ENCODE data around the gene CDKL5. TPM values are rescaled to one million over a fixed set of nuclear protein-coding genes. Genes with fewer than 3 reads are reported as not detected.
A peak's percentile ranks its signal among the peaks of the same experiment; 100 is the strongest.

The CDKL5 gene
- polyA plus RNA-seq, 3 donors from 2014 or later = 1.5 to 2.3 TPM; not detected in 1

- Mint-ChIP-seq H3K4me1 (no peaks in the 10 kb centered on the region), H3K36me3 (no peaks in the 10 kb centered on the region), H3K4me3 (no peak overlapping the region), H3K27me3 (ENCODE audit: low read depth in 3 of 3) (peaks cover 0 to 3% (median 2%) of the 10 kb centered on the region in 3 donors), H3K27ac (no peak overlapping the region), H3K9me3 (no peaks in the 10 kb centered on the region)
- no peak for DNase-seq
Measured at GRCh38 chrX:18650662-18651061, 225.3 kb downstream of the CDKL5 start.

GRCh38 chrX:18652636-18653035 lies 227.2 kb downstream of the CDKL5 start:
- Mint-ChIP-seq H3K4me1 (no peaks in the 10 kb centered on the region), H3K9me3 (no peaks in the 10 kb centered on the region), H3K4me3 (no peak overlapping the region), H3K27me3 (ENCODE audit: low read depth in 3 of 3) (no peaks in the 10 kb centered on the region), H3K36me3 (no peaks in the 10 kb centered on the region), H3K27ac (no peak overlapping the region)
- no peak for DNase-seq

GRCh38 chrX:18654875-18655836 lies 229.7 kb downstream of the CDKL5 start:
- Mint-ChIP-seq H3K4me3 (no peak overlapping the region), H3K36me3 (no peaks in the 10 kb centered on the region), H3K9me3 (no peaks in the 10 kb centered on the region), H3K27me3 (ENCODE audit: low read depth in 3 of 3) (peaks cover 0 to 4% (median 0%) of the 10 kb centered on the region in 3 donors), H3K4me1 (no peaks in the 10 kb centered on the region), H3K27ac (no peak overlapping the region)
- no peak for DNase-seq

GRCh38 chrX:18661273-18661672 lies 235.9 kb downstream of the CDKL5 start:
- DNase-seq = no peak
- H3K4me1 Mint-ChIP-seq = no peaks in the 10 kb centered on the region
- H3K27me3 Mint-ChIP-seq (ENCODE audit: low read depth in 3 of 3) = peaks cover 0 to 8% (median 3%) of the 10 kb centered on the region in 3 donors
- H3K27ac Mint-ChIP-seq = no peak overlapping the region
- H3K4me3 Mint-ChIP-seq = no peak overlapping the region
- no peaks in the 10 kb centered on the region for H3K9me3 Mint-ChIP-seq
- no peaks in the 10 kb centered on the region for H3K36me3 Mint-ChIP-seq

GRCh38 chrX:18664947-18665346 lies 239.5 kb downstream of the CDKL5 start:
- DNase-seq = no peak
- Mint-ChIP-seq H3K4me3 (no peak overlapping the region), H3K27me3 (ENCODE audit: low read depth in 3 of 3) (peaks cover 0 to 7% (median 3%) of the 10 kb centered on the region in 3 donors), H3K4me1 (peaks cover 8% of the 10 kb centered on the region in 2 donors), H3K36me3 (no peaks in the 10 kb centered on the region), H3K27ac (no peak overlapping the region), H3K9me3 (no peaks in the 10 kb centered on the region)

- Mint-ChIP-seq H3K27me3 (ENCODE audit: low read depth in 3 of 3) (peaks cover 0 to 5% (median 2%) of the 10 kb centered on the region in 3 donors), H3K36me3 (no peaks in the 10 kb centered on the region), H3K4me3 (no peak overlapping the region), H3K27ac (no peak overlapping the region), H3K4me1 (peaks cover 8% of the 10 kb centered on the region in 2 donors), H3K9me3 (no peaks in the 10 kb centered on the region)
- DNase-seq = no peak
Measured at GRCh38 chrX:18666614-18667013, 241.2 kb downstream of the CDKL5 start.

GRCh38 chrX:18668071-18668835 lies 242.8 kb downstream of the CDKL5 start:
- Mint-ChIP-seq H3K9me3 (no peaks in the 10 kb centered on the region), H3K36me3 (no peaks in the 10 kb centered on the region), H3K4me1 (peaks cover 8% of the 10 kb centered on the region in 2 donors), H3K27ac (no peak overlapping the region), H3K4me3 (peak overlapping the region in 2 of 5 donors; percentile 23 to 57), H3K27me3 (ENCODE audit: low read depth in 3 of 3) (peaks cover 0 to 6% (median 0%) of the 10 kb centered on the region in 3 donors)
- DNase-seq = no peak

- H3K27me3 Mint-ChIP-seq (ENCODE audit: low read depth in 3 of 3) = peaks cover 11 to 17% (median 13%) of the 10 kb centered on the region in 3 donors
- H3K4me1 Mint-ChIP-seq = peaks cover 6 to 18% of the 10 kb centered on the region in 2 donors
- no peak for DNase-seq
- no peaks in the 10 kb centered on the region for H3K9me3 Mint-ChIP-seq
- no peak within 1 kb of the TSS for H3K27ac Mint-ChIP-seq
- no peaks in the 10 kb centered on the region for H3K36me3 Mint-ChIP-seq
- peak within 1 kb of the TSS in 1 of 5 donors; percentile 31 for H3K4me3 Mint-ChIP-seq
Measured at GRCh38 chrX:18672008-18672407, 246.6 kb downstream of the CDKL5 start, which contains the start of gene RS1. Gene RS1, minus strand, starts transcription at chrX:18672108. Its CDS starts 40 bp downstream, at chrX:18672068.

- DNase-seq = no peak
- Mint-ChIP-seq H3K27ac (peak overlapping the region; percentile 46 to 85 (median 67)), H3K9me3 (no peaks in the 10 kb centered on the region), H3K4me3 (peak overlapping the region; percentile 79 to 84 (median 84)), H3K4me1 (peaks cover 15 to 19% of the 10 kb centered on the region in 2 donors), H3K36me3 (no peaks in the 10 kb centered on the region), H3K27me3 (ENCODE audit: low read depth in 3 of 3) (peaks cover 11 to 19% (median 13%) of the 10 kb centered on the region in 3 donors)
Measured at GRCh38 chrX:18674417-18674787, 249.0 kb downstream of the CDKL5 start.

GRCh38 chrX:18674788-18675735 lies 249.7 kb downstream of the CDKL5 start:
- H3K27me3 Mint-ChIP-seq (ENCODE audit: low read depth in 3 of 3) = peaks cover 11 to 19% (median 15%) of the 10 kb centered on the region in 3 donors
- H3K36me3 Mint-ChIP-seq = no peaks in the 10 kb centered on the region
- H3K4me1 Mint-ChIP-seq = peaks cover 15 to 19% of the 10 kb centered on the region in 2 donors
- peak overlapping the region; percentile 79 to 84 (median 84) for H3K4me3 Mint-ChIP-seq
- peak; percentile 85 to 88 (median 86) for DNase-seq
- H3K27ac Mint-ChIP-seq = peak overlapping the region; percentile 22 to 85 (median 67)
- no peaks in the 10 kb centered on the region for H3K9me3 Mint-ChIP-seq

GRCh38 chrX:18676050-18676449 lies 250.6 kb downstream of the CDKL5 start:
- Mint-ChIP-seq H3K27ac (peak overlapping the region in 5 of 6 donors; percentile 25 to 82 (median 74)), H3K4me1 (peaks cover 15 to 19% of the 10 kb centered on the region in 2 donors)
- DNase-seq = no peak

GRCh38 chrX:18676470-18676869 lies 251.1 kb downstream of the CDKL5 start:
- peaks cover 11 to 17% (median 15%) of the 10 kb centered on the region in 3 donors for H3K27me3 Mint-ChIP-seq (ENCODE audit: low read depth in 3 of 3)
- peak overlapping the region in 3 of 5 donors; percentile 59 to 84 (median 83) for H3K4me3 Mint-ChIP-seq
- no peaks in the 10 kb centered on the region for H3K36me3 Mint-ChIP-seq
- H3K4me1 Mint-ChIP-seq = peaks cover 15 to 19% of the 10 kb centered on the region in 2 donors
- no peak for DNase-seq
- peak overlapping the region in 3 of 6 donors; percentile 25 to 82 (median 40) for H3K27ac Mint-ChIP-seq
- H3K9me3 Mint-ChIP-seq = no peaks in the 10 kb centered on the region

More at GRCh38 chrX:18676050-18676449, 250.6 kb downstream of the CDKL5 start:
- H3K36me3 Mint-ChIP-seq = no peaks in the 10 kb centered on the region
- H3K9me3 Mint-ChIP-seq = no peaks in the 10 kb centered on the region
- peaks cover 11 to 17% (median 15%) of the 10 kb centered on the region in 3 donors for H3K27me3 Mint-ChIP-seq (ENCODE audit: low read depth in 3 of 3)
- H3K4me3 Mint-ChIP-seq = peak overlapping the region; percentile 33 to 84 (median 69)

All from immature natural killer cell (primary cell).